IMR-90 (cell line): ENCODE data around the gene NRM. TPM values are rescaled to one million over a fixed set of nuclear protein-coding genes. Genes with fewer than 3 reads are reported as not detected.
A peak's percentile ranks its signal among the peaks of the same experiment; 100 is the strongest.

Source experiments
- ATAC-seq: fragments of 200-7000 bp; cut with Tn5 transposase; 2 replicates; pipeline ENCODE4 v1.9.1; 2020; ENCODE audit warnings: low read depth, mild to moderate bottlenecking, moderate library complexity
- BruUV-seq: library from RNA; stranded (reverse); fragments of 400-500 nt; replicated peaks from 2 replicates; lab custom pipeline; 2021; lab: Mats Ljungman, UMichigan
- CTCF ChIA-PET: fragments of 300-600 bp; formaldehyde crosslinking; extraction: SDS; loops from one replicate; lab custom pipeline; 2021; ENCODE audit warnings: antibody characterized with exemption; lab: Yijun Ruan, JAX
- POLR2A ChIA-PET: fragments of 300-600 bp; sonication (Branson Sonifier 250); formaldehyde crosslinking; loops from one replicate; lab custom pipeline; 2022; ENCODE audit warnings: antibody characterized with exemption; ENCODE audit not compliant: unreplicated experiment; lab: Charles Lee
- DNase-seq: peaks from one replicate; pipeline ENCODE4 v3.0.0; 2013
- H2AFZ ChIP-seq: replicated peaks from 2 replicates; pipeline ENCODE3; 2013; ENCODE audit warnings: low read length, mild to moderate bottlenecking; ENCODE audit not compliant: poor library complexity
- H2AK5ac ChIP-seq: 2 replicates; pipeline ENCODE4 v1.6.1; 2013; ENCODE audit warnings: low read depth, low read length, inconsistent platforms
- H2AK9ac ChIP-seq: replicated peaks from 2 replicates; pipeline ENCODE3; 2013; ENCODE audit warnings: mild to moderate bottlenecking, low read depth, low read length, moderate library complexity; ENCODE audit not compliant: poor library complexity
- H2BK120ac ChIP-seq: 2 replicates; pipeline ENCODE4 v1.6.1; 2013; ENCODE audit warnings: low read depth, low read length, inconsistent platforms
- H2BK15ac ChIP-seq: 3 replicates; pipeline ENCODE4 v1.6.1; 2013; ENCODE audit warnings: low read depth, low read length, inconsistent platforms
- H2BK20ac ChIP-seq: 2 replicates; pipeline ENCODE4 v1.6.1; 2013; ENCODE audit warnings: low read depth, mild to moderate bottlenecking, inconsistent platforms, low read length, moderate library complexity
- H2BK5ac ChIP-seq: 2 replicates; pipeline ENCODE4 v1.6.1; 2013; ENCODE audit warnings: mild to moderate bottlenecking, low read depth, low read length, inconsistent platforms; ENCODE audit not compliant: poor library complexity, severe bottlenecking
- H3K14ac ChIP-seq: replicated peaks from 2 replicates; pipeline ENCODE4 v1.6.1; 2013; ENCODE audit warnings: low read depth, low read length, inconsistent platforms
- H3K18ac ChIP-seq: 2 replicates; pipeline ENCODE4 v1.6.1; 2013; ENCODE audit warnings: low read depth, low read length, control low read depth
- H3K23ac ChIP-seq: 2 replicates; pipeline ENCODE4 v1.6.1; 2013; ENCODE audit warnings: low read depth, low read length, inconsistent platforms
- H3K27ac ChIP-seq: 2 replicates; pipeline ENCODE4 v1.5.1; 2013; ENCODE audit warnings: mild to moderate bottlenecking, control low read depth, low read length; ENCODE audit not compliant: insufficient read depth
- H3K27me3 ChIP-seq: 2 replicates; pipeline ENCODE4 v1.6.1; 2013; ENCODE audit warnings: low read length; ENCODE audit not compliant: control insufficient read depth, insufficient read depth
- H3K36me3 ChIP-seq: 2 replicates; pipeline ENCODE4 v1.6.1; 2013; ENCODE audit warnings: low read length, mixed read lengths; ENCODE audit not compliant: control insufficient read depth, insufficient read depth
- H3K4ac ChIP-seq: 2 replicates; pipeline ENCODE4 v1.6.1; 2013; ENCODE audit warnings: low read depth, low read length, inconsistent platforms
- H3K4me1 ChIP-seq: 2 replicates; pipeline ENCODE4 v1.6.1; 2013; ENCODE audit warnings: low read length, mixed read lengths; ENCODE audit not compliant: control insufficient read depth, insufficient read depth
- H3K4me2 ChIP-seq: 2 replicates; pipeline ENCODE4 v1.6.1; 2013; ENCODE audit warnings: low read depth, mild to moderate bottlenecking, control low read depth, low read length, moderate library complexity
- H3K4me3 ChIP-seq: 2 replicates; pipeline ENCODE4 v1.5.1; 2013; ENCODE audit warnings: low read depth, mild to moderate bottlenecking, control low read depth, low read length, moderate library complexity; ENCODE audit not compliant: insufficient read depth
- H3K56ac ChIP-seq: 2 replicates; pipeline ENCODE4 v1.6.1; 2013; ENCODE audit warnings: low read length, inconsistent platforms; ENCODE audit not compliant: insufficient read depth; ENCODE audit errors: extremely low read depth
- H3K79me1 ChIP-seq, 2 experiments: 2 replicates each; pipeline ENCODE4 v1.6.1; 2013; ENCODE audit warnings: low read length in 2 of 2, inconsistent platforms in 1 of 2, low read depth in 1 of 2
- H3K9ac ChIP-seq: 2 replicates; pipeline ENCODE4 v1.6.1; 2013; ENCODE audit warnings: low read depth, low read length, control low read depth
- H3K9me1 ChIP-seq: 2 replicates; pipeline ENCODE4 v1.6.1; 2013; ENCODE audit warnings: low read length, inconsistent platforms; ENCODE audit not compliant: insufficient read depth
- H3K9me3 ChIP-seq: 2 replicates; pipeline ENCODE4 v1.6.1; 2013; ENCODE audit warnings: low read length; ENCODE audit not compliant: control insufficient read depth, insufficient read depth
- H4K20me1 ChIP-seq: 2 replicates; pipeline ENCODE4 v1.6.1; 2013; ENCODE audit warnings: low read length, inconsistent platforms; ENCODE audit not compliant: insufficient read depth
- H4K5ac ChIP-seq: 2 replicates; pipeline ENCODE4 v1.6.1; 2013; ENCODE audit warnings: mild to moderate bottlenecking, low read depth, low read length, control low read depth
- H4K8ac ChIP-seq, 2 experiments: 2 replicates each; pipeline ENCODE4 v1.6.1; 2013; ENCODE audit warnings: low read depth in 2 of 2, low read length in 2 of 2, control low read depth in 1 of 2, inconsistent platforms in 1 of 2
- H4K91ac ChIP-seq: 2 replicates; pipeline ENCODE4 v1.6.1; 2013; ENCODE audit warnings: low read depth, low read length, inconsistent platforms; ENCODE audit not compliant: insufficient read depth
- BHLHE40 ChIP-seq: fragments of 150-350 bp; IDR thresholded peaks from 2 replicates; pipeline ENCODE4 v1.6.1; 2016; ENCODE audit warnings: mild to moderate bottlenecking, low read depth, low read length
- CEBPB ChIP-seq: IDR thresholded peaks from 2 replicates; pipeline ENCODE4 v1.6.1; 2012; ENCODE audit warnings: low read depth, low read length, improper control_type of control experiment
- CHD1 ChIP-seq: IDR thresholded peaks from 2 replicates; pipeline ENCODE4 v1.6.1; 2012; ENCODE audit warnings: low read depth, low read length, improper control_type of control experiment
- ELK1 ChIP-seq: fragments of 150-350 bp; IDR thresholded peaks from 2 replicates; pipeline ENCODE4 v1.6.1; 2016; ENCODE audit warnings: low read depth, mild to moderate bottlenecking, low read length, moderate library complexity, borderline replicate concordance
- FOS ChIP-seq: fragments of 150-350 bp; IDR thresholded peaks from 2 replicates; pipeline ENCODE4 v1.6.1; 2016; ENCODE audit warnings: low read depth, low read length
- MAFK ChIP-seq: IDR thresholded peaks from 2 replicates; pipeline ENCODE4 v1.6.1; 2012; ENCODE audit warnings: low read depth, low read length, improper control_type of control experiment
- MAZ ChIP-seq: IDR thresholded peaks from 2 replicates; pipeline ENCODE4 v1.6.1; 2012; ENCODE audit warnings: low read depth, mild to moderate bottlenecking, low read length, improper control_type of control experiment, moderate library complexity, borderline replicate concordance
- MXI1 ChIP-seq: IDR thresholded peaks from 2 replicates; pipeline ENCODE4 v1.6.1; 2012; ENCODE audit warnings: low read depth, mild to moderate bottlenecking, low read length, moderate library complexity, borderline replicate concordance
- NFE2L2 ChIP-seq: fragments of 150-350 bp; IDR thresholded peaks from 2 replicates; pipeline ENCODE4 v1.6.1; 2016; ENCODE audit warnings: low read depth, mild to moderate bottlenecking, low read length
- POLR2A ChIP-seq: IDR thresholded peaks from 2 replicates; pipeline ENCODE4 v1.6.1; 2012; ENCODE audit warnings: mild to moderate bottlenecking, low read depth, low read length
- RCOR1 ChIP-seq: IDR thresholded peaks from 2 replicates; pipeline ENCODE4 v1.6.1; 2012; ENCODE audit warnings: mild to moderate bottlenecking, low read length, improper control_type of control experiment; ENCODE audit not compliant: insufficient replicate concordance
- RFX5 ChIP-seq: IDR thresholded peaks from 2 replicates; pipeline ENCODE4 v1.8.0; 2012; ENCODE audit warnings: low read depth, mild to moderate bottlenecking, low read length, moderate library complexity
- SMC3 ChIP-seq: fragments of 150-350 bp; IDR thresholded peaks from 2 replicates; pipeline ENCODE4 v1.6.1; 2016; ENCODE audit warnings: low read depth, mild to moderate bottlenecking, antibody characterized with exemption, low read length, moderate library complexity
- USF2 ChIP-seq: fragments of 150-350 bp; IDR thresholded peaks from 2 replicates; pipeline ENCODE4 v1.6.1; 2017; ENCODE audit warnings: mild to moderate bottlenecking, antibody characterized with exemption, low read length, low read depth
- WGBS, 2 experiments: methylation state at CpG; one replicate each; pipeline versions ENCODE4 v1.1.5 to v1.1.7; 2013; ENCODE audit warnings: missing lambda C conversion rate in 2 of 2; ENCODE audit not compliant: insufficient read length in 1 of 2; ENCODE audit errors: extremely low coverage in 2 of 2; 5-methylcytosine and 5-hydroxymethylcytosine counted together
- dilution Hi-C: fragments of 300-500 bp; cut with HindIII; formaldehyde crosslinking; loops from one replicate; pipeline ENCODE4 v1.14.3; 2018; ENCODE audit warnings: low sequenced_read_pairs; ENCODE audit not compliant: unreplicated experiment
- in situ Hi-C: fragments of 300-500 bp; cut with MboI; formaldehyde crosslinking; loops from 3 replicates; pipeline ENCODE4 v1.14.3; 2019; ENCODE audit warnings: low sequenced_read_pairs, inconsistent platforms, mixed read lengths
- intact Hi-C: fragments of 100-400 bp; cut with micrococcal nuclease; formaldehyde crosslinking; loops from 2 replicates; pipeline ENCODE4 v1.10.0; 2022
- polyA plus RNA-seq, 3 experiments: library from polyadenylated mRNA; depleted of rRNA; stranded (reverse); fragments of >200 nt; gene quantifications; 2 replicates each; pipeline ENCODE4 v1.2.3, GENCODE V29; 2012; ENCODE audit warnings: low replicate concordance in 1 of 3
- total RNA-seq: library from RNA; depleted of rRNA; stranded (reverse); fragments of >200 nt; gene quantifications from 2 replicates; pipeline ENCODE4 v1.2.3, GENCODE V29; 2012

NRM gene
- total and polyA plus RNA-seq, 2 of the 4 experiments (the other 2 are of a cell fraction), result 2.2 to 27.0 TPM

GRCh38 chr6:30686908-30687658 is 3.7 kb downstream of the NRM start:
- BruUV-seq, result no TSS peak
- peak overlapping the region; percentile 98 for H3K4ac ChIP-seq
- dilution Hi-C loops, result no loop called here
- H4K20me1 ChIP-seq, result peaks cover 38% of the 10 kb centered on the region
- peaks cover 19% of the 10 kb centered on the region for H3K4me1 ChIP-seq
- peak overlapping the region; percentile 93 for H3K18ac ChIP-seq
- peak overlapping the region; percentile 71 for H4K5ac ChIP-seq
- peak overlapping the region; percentile 98 for H2AK5ac ChIP-seq
- H3K27me3 ChIP-seq, result no peaks in the 10 kb centered on the region
- CTCF ChIA-PET, result interaction anchor here (0.7 to 2.2 kb wide), 2 partner anchors 8 to 36 kb away, joined by 3 to 6 read pairs; no protein-coding TSS in a partner anchor
- peaks cover 22% of the 10 kb centered on the region for H3K36me3 ChIP-seq
- in situ Hi-C loops, result no loop called here
- no peak overlapping the region for H2BK20ac ChIP-seq
- peak overlapping the region; percentile 95 for H3K56ac ChIP-seq
- DNase-seq (peak; percentile 96), ATAC-seq (peak; percentile 63)
- peak overlapping the region; percentile 73 for H3K4me2 ChIP-seq
- peak overlapping the region; percentile 98 for H4K91ac ChIP-seq
- no peaks in the 10 kb centered on the region for H3K9me3 ChIP-seq
- H2AFZ ChIP-seq, result peak overlapping the region; percentile 89
- H2BK120ac ChIP-seq, result peak overlapping the region; percentile 82
- H4K8ac ChIP-seq, result peak overlapping the region; percentile 88 to 96
- peak overlapping the region; percentile 40; the same call in 1 of the 3 replicates for H2BK15ac ChIP-seq
- peak overlapping the region; percentile 97 for H3K4me3 ChIP-seq
- H2AK9ac ChIP-seq, result peak overlapping the region; percentile 100
- H3K9me1 ChIP-seq, result peaks cover 13% of the 10 kb centered on the region
- H3K23ac ChIP-seq, result peak overlapping the region; percentile 93
- H3K9ac ChIP-seq, result peak overlapping the region; percentile 97
- H2BK5ac ChIP-seq, result peak overlapping the region; percentile 97
- POLR2A ChIA-PET, result interaction anchor here (0.5 to 0.6 kb wide), 3 partner anchors 15 to 60 kb away, joined by 3 to 7 read pairs (median 3); no protein-coding TSS in a partner anchor
- peak overlapping the region; percentile 99 for H3K27ac ChIP-seq
- intact Hi-C loops, result loop anchor here (1.0 kb wide), 1 partner anchor 35 kb away; no protein-coding TSS in a partner anchor
- 7% methylated on average over 3 of the region's 52 CpGs; no CpG with 5 or more reads in 1 of the 2 experiments for WGBS, 2 experiments
- peaks cover 18 to 44% of the 10 kb centered on the region in 2 experiments; a peak in 3 of 4 replicates for H3K79me1 ChIP-seq
- peak overlapping the region; percentile 97 for H3K14ac ChIP-seq
- TF ChIP-seq MAZ, result peak; percentile 95
- TF ChIP-seq MAFK, result no peak
- no peak for TF ChIP-seq CHD1
- TF ChIP-seq SMC3, result no peak
- TF ChIP-seq MXI1, result peak; percentile 83; the same call in 1 of the 2 replicates
- no peak for TF ChIP-seq NFE2L2
- TF ChIP-seq RFX5, result no peak
- peak; percentile 71; the same call in 1 of the 2 replicates for TF ChIP-seq BHLHE40
- TF ChIP-seq POLR2A, result 0 out of 2 replicates have a peak, but pooled peaks have one; percentile 34
- TF ChIP-seq FOS, result peak; percentile 45; the same call in 1 of the 2 replicates
- peak; percentile 88 for TF ChIP-seq RCOR1
- no peak for TF ChIP-seq ELK1
- no peak for TF ChIP-seq CEBPB
- peak; percentile 69; the same call in 1 of the 2 replicates for TF ChIP-seq USF2
